ENCODE measurements around the gene ACKR2. TPM values are rescaled to one million over a fixed set of nuclear protein-coding genes. Genes with fewer than 3 reads are reported as not detected.

ACKR2 gene
- total RNA-seq (2022; extraction: Qiagen RNA extraction; ENCODE audit: low read depth): not detected in 5 replicates

GRCh38 chr3:42809202-42809601 lies at the start of gene ACKR2:
ACKR2 (plus strand) TSS chr3:42809445; CDS start chr3:42864503, 55,058 bp downstream.

GRCh38 chr3:42772670-42773408 lies 36.4 kb upstream of the ACKR2 start, which contains the start of gene CCDC13:
CCDC13 (minus strand) TSS chr3:42773253; CDS start chr3:42758345, 14,908 bp downstream.

GRCh38 chr3:42804106-42804830 lies 5.0 kb upstream of the ACKR2 start, which contains the start of gene HIGD1A:
HIGD1A (minus strand) TSS chr3:42804490; CDS start chr3:42794253, 10,237 bp downstream.

GRCh38 chr3:42875325-42876151 lies 66.3 kb downstream of the ACKR2 start, which contains the start of gene CYP8B1:
CYP8B1 (minus strand) TSS chr3:42875879; CDS start chr3:42875816, 63 bp downstream.

GRCh38 chr3:42906070-42906847 lies 97.0 kb downstream of the ACKR2 start, which contains the start of gene ZNF662:
ZNF662 (plus strand) TSS chr3:42906142; CDS start chr3:42908115, 1,973 bp downstream.

Other genes starting within 250 kb of the ACKR2 start
- gene SEC22C, start 227.5 kb upstream of the ACKR2 start, total RNA-seq (2022; extraction: Qiagen RNA extraction; ENCODE audit: low read depth): 22.8 to 33.4 TPM (median 31.1 TPM) in 5 replicates
- gene SS18L2, start 218.6 kb upstream of the ACKR2 start, total RNA-seq (2022; extraction: Qiagen RNA extraction; ENCODE audit: low read depth): 13.5 to 20.2 TPM (median 17.8 TPM) in 5 replicates
- gene NKTR, start 208.8 kb upstream of the ACKR2 start, total RNA-seq (2022; extraction: Qiagen RNA extraction; ENCODE audit: low read depth): 6.8 to 10.7 TPM (median 10.4 TPM) in 5 replicates
- 4.9 to 7.0 TPM (median 6.2 TPM) in 5 replicates for gene ZBTB47, start 155.7 kb upstream of the ACKR2 start, total RNA-seq (2022; extraction: Qiagen RNA extraction; ENCODE audit: low read depth)
- not detected in 5 replicates for gene KLHL40, start 123.9 kb upstream of the ACKR2 start, total RNA-seq (2022; extraction: Qiagen RNA extraction; ENCODE audit: low read depth)
- not detected in 5 replicates for gene HHATL, start 106.6 kb upstream of the ACKR2 start, total RNA-seq (2022; extraction: Qiagen RNA extraction; ENCODE audit: low read depth)
- gene CCDC13, start 36.2 kb upstream of the ACKR2 start, total RNA-seq (2022; extraction: Qiagen RNA extraction; ENCODE audit: low read depth): 0.48 to 1.1 TPM (median 0.58 TPM) in 5 replicates
- gene HIGD1A, start 5.0 kb upstream of the ACKR2 start, total RNA-seq (2022; extraction: Qiagen RNA extraction; ENCODE audit: low read depth): 28.8 to 98.9 TPM (median 75.8 TPM) in 5 replicates
- gene CYP8B1, start 66.4 kb downstream of the ACKR2 start, total RNA-seq (2022; extraction: Qiagen RNA extraction; ENCODE audit: low read depth): not detected in 5 replicates
- gene ZNF662, start 96.7 kb downstream of the ACKR2 start, total RNA-seq (2022; extraction: Qiagen RNA extraction; ENCODE audit: low read depth): not detected in 5 replicates
- not detected in 5 replicates for gene GASK1A, start 169.9 kb downstream of the ACKR2 start, total RNA-seq (2022; extraction: Qiagen RNA extraction; ENCODE audit: low read depth)

Data from A549 treated with RU486 at 1 μM for 4 hours (cell line).